Esophagus muscularis mucosa (tissue), 3 donors: Measurements from ENCODE around the gene PCDH9.

ENCODE experiments used
- POLR2A ChIP-seq: fragments of 450-650 bp; IDR thresholded peaks from one replicate; pipeline ENCODE4 v1.6.1; 2017; ENCODE audit warnings: antibody characterized with exemption, moderate library complexity, mild to moderate bottlenecking, low read depth
- POLR2AphosphoS5 ChIP-seq, 2 donors: sonication (generic); formaldehyde crosslinking; IDR thresholded peaks; one replicate each; pipeline ENCODE4 v1.6.1; 2017; ENCODE audit warnings: antibody characterized with exemption in 2 of 2
- TF ChIP-seq, protein P1 (sequence below), 3 experiments: fragments of 200-600 bp in 2 of 3; fragments of 450-650 bp in 1 of 3; sonication (generic) in 2 of 3; IDR thresholded peaks; one replicate each; pipeline ENCODE4 v1.5.1; 2017 to 2019; ENCODE audit warnings: antibody characterized with exemption in 3 of 3, mild to moderate bottlenecking in 2 of 3, moderate library complexity in 1 of 3

DNA sequence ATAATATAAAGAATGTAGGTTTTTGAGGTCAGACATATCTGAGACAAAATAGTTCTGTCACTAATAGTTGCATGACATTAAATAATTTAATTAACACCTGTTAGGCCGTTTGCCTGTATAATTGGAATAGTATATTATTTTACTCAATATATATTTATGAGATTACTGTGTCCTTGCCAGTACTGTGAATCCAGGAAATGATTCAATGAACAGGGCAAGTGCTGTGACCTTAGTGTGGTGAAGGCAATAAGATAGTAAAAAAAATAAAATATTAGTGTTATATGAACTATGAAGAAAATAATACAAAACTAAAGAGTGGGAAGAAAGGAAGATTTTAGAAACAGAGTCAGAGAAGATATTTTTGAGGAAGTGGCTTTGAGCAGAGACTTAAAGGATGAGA, 403.7 kb downstream of the PCDH9 start:
- TF ChIP-seq, protein P1, sequence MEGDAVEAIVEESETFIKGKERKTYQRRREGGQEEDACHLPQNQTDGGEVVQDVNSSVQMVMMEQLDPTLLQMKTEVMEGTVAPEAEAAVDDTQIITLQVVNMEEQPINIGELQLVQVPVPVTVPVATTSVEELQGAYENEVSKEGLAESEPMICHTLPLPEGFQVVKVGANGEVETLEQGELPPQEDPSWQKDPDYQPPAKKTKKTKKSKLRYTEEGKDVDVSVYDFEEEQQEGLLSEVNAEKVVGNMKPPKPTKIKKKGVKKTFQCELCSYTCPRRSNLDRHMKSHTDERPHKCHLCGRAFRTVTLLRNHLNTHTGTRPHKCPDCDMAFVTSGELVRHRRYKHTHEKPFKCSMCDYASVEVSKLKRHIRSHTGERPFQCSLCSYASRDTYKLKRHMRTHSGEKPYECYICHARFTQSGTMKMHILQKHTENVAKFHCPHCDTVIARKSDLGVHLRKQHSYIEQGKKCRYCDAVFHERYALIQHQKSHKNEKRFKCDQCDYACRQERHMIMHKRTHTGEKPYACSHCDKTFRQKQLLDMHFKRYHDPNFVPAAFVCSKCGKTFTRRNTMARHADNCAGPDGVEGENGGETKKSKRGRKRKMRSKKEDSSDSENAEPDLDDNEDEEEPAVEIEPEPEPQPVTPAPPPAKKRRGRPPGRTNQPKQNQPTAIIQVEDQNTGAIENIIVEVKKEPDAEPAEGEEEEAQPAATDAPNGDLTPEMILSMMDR (IDR thresholded peaks at IDR 0.05): no peak
- TF ChIP-seq POLR2A (no peak), POLR2AphosphoS5 (IDR thresholded peaks at IDR 0.05) (no peak)
